ENCODE measurements around the gene DNAJC13.

GRCh38 chr3:132530624-132531023, 113.3 kb downstream of the DNAJC13 start:
- TF ChIP-seq YY1 (IDR thresholded peaks at IDR 0.05; ENCODE audit: insufficient read depth, insufficient read length) (no peak), SUZ12 (IDR thresholded peaks at IDR 0.05; ENCODE audit: extremely low read depth, insufficient read depth, insufficient read length) (no peak)
